GM23338 (cell line): ENCODE results near the gene PARD3. TPM values are rescaled to one million over a fixed set of nuclear protein-coding genes. Genes with fewer than 3 reads are reported as not detected.

Experiments used
- ATAC-seq: fragments of 200-7000 bp; cut with Tn5 transposase; 3 replicates; pipeline ENCODE4 v1.9.1; 2020
- DNase-seq: peaks from one replicate; pipeline ENCODE4 v3.0.0-alpha.2; 2015; ENCODE audit warnings: low spot score
- H2AFZ ChIP-seq: fragments of 200-600 bp; sonication (generic); 2 replicates; pipeline ENCODE4 v1.8.0; 2016; ENCODE audit warnings: antibody characterized with exemption, mild to moderate bottlenecking, moderate library complexity
- H3F3A ChIP-seq: fragments of 200-600 bp; sonication (generic); replicated peaks from 2 replicates; pipeline ENCODE4 v1.8.0; 2017; ENCODE audit warnings: antibody characterized with exemption, mixed run types, low read depth
- H3K27ac ChIP-seq: fragments of 200-600 bp; sonication (generic); 2 replicates; pipeline ENCODE4 v1.6.1; 2016; ENCODE audit warnings: low read depth
- H3K27me3 ChIP-seq: fragments of 200-600 bp; sonication (generic); 2 replicates; pipeline ENCODE4 v1.8.0; 2016; ENCODE audit warnings: mild to moderate bottlenecking, mixed run types, moderate library complexity; ENCODE audit not compliant: insufficient read depth
- H3K36me3 ChIP-seq: fragments of 200-600 bp; sonication (generic); 2 replicates; pipeline ENCODE4 v1.8.0; 2016; ENCODE audit warnings: mild to moderate bottlenecking; ENCODE audit not compliant: insufficient read depth
- H3K4me1 ChIP-seq: fragments of 200-600 bp; sonication (generic); 2 replicates; pipeline ENCODE4 v1.8.0; 2016; ENCODE audit warnings: mild to moderate bottlenecking, moderate library complexity; ENCODE audit not compliant: insufficient read depth
- H3K4me2 ChIP-seq: fragments of 200-600 bp; sonication (generic); 2 replicates; pipeline ENCODE4 v1.7.1; 2017; ENCODE audit warnings: mixed run types
- H3K4me3 ChIP-seq: fragments of 200-600 bp; sonication (generic); 2 replicates; pipeline ENCODE4 v1.6.1; 2016; ENCODE audit warnings: mixed run types
- H3K79me2 ChIP-seq: fragments of 200-600 bp; sonication (generic); replicated peaks from 2 replicates; pipeline ENCODE4 v1.8.0; 2017; ENCODE audit warnings: mild to moderate bottlenecking; ENCODE audit not compliant: insufficient read depth
- H3K9me2 ChIP-seq: fragments of 200-600 bp; sonication (generic); 2 replicates; pipeline ENCODE4 v1.8.0; 2017; ENCODE audit not compliant: insufficient read depth
- H4K20me1 ChIP-seq: fragments of 200-600 bp; sonication (generic); replicated peaks from 2 replicates; pipeline ENCODE4 v1.8.0; 2017; ENCODE audit warnings: mild to moderate bottlenecking; ENCODE audit not compliant: insufficient read depth
- H3K27ac Mint-ChIP-seq: 2 replicates; pipeline ENCODE4 v1.8.0; 2020; ENCODE audit warnings: inconsistent platforms, mild to moderate bottlenecking, moderate library complexity, mixed read lengths
- H3K27me3 Mint-ChIP-seq: 3 replicates; pipeline ENCODE4 v1.8.0; 2022; ENCODE audit warnings: low read depth, mild to moderate bottlenecking, moderate library complexity, mixed read lengths, inconsistent platforms; ENCODE audit not compliant: insufficient read depth, poor library complexity
- H3K36me3 Mint-ChIP-seq: 3 replicates; pipeline ENCODE4 v1.8.0; 2021; ENCODE audit warnings: low read depth, mild to moderate bottlenecking, inconsistent platforms, moderate library complexity, mixed read lengths
- H3K4me1 Mint-ChIP-seq: 3 replicates; pipeline ENCODE4 v1.8.0; 2020; ENCODE audit warnings: mild to moderate bottlenecking, inconsistent platforms, mixed read lengths
- H3K4me3 Mint-ChIP-seq: 3 replicates; pipeline ENCODE4 v1.8.0; 2021; ENCODE audit warnings: moderate library complexity, mild to moderate bottlenecking, inconsistent platforms, mixed read lengths
- H3K9me3 Mint-ChIP-seq: 3 replicates; pipeline ENCODE4 v1.8.0; 2020; ENCODE audit warnings: moderate library complexity, mild to moderate bottlenecking, inconsistent platforms, mixed read lengths
- CREB1 ChIP-seq: fragments of 250-450 bp; sonication (Bioruptor Pico); IDR thresholded peaks from 2 replicates; pipeline ENCODE4 v1.5.0; 2020; ENCODE audit warnings: low read depth, mild to moderate bottlenecking, moderate library complexity
- EZH2 ChIP-seq: fragments of 200-600 bp; sonication (generic); IDR thresholded peaks from one replicate; pipeline ENCODE4 v1.8.0; 2017; ENCODE audit warnings: antibody characterized with exemption, mild to moderate bottlenecking, low read depth; ENCODE audit not compliant: unreplicated experiment
- EZH2phosphoT487 ChIP-seq: fragments of 200-600 bp; sonication (generic); IDR thresholded peaks from one replicate; pipeline ENCODE4 v1.8.1; 2018; ENCODE audit warnings: antibody characterized with exemption; ENCODE audit not compliant: unreplicated experiment
- JUNB ChIP-seq: IDR thresholded peaks from one replicate; pipeline ENCODE4 v1.6.1; 2016; ENCODE audit warnings: antibody characterized with exemption; ENCODE audit not compliant: unreplicated experiment
- NANOG ChIP-seq: IDR thresholded peaks from 2 replicates; pipeline ENCODE4 v1.6.1; 2016; ENCODE audit warnings: antibody characterized with exemption, borderline replicate concordance
- POLR2AphosphoS5 ChIP-seq: IDR thresholded peaks from 2 replicates; pipeline ENCODE4 v1.6.1; 2016; ENCODE audit warnings: antibody characterized with exemption, low read depth
- STAT1 ChIP-seq: IDR thresholded peaks from one replicate; pipeline ENCODE4 v1.6.1; 2016; ENCODE audit warnings: antibody characterized with exemption; ENCODE audit not compliant: unreplicated experiment
- ZNF114 ChIP-seq: fragments of 250-450 bp; sonication (Bioruptor Pico); IDR thresholded peaks from 2 replicates; pipeline ENCODE4 v1.5.0; 2020; ENCODE audit warnings: mild to moderate bottlenecking, moderate library complexity
- ZNF331 ChIP-seq: fragments of 250-450 bp; sonication (Bioruptor Pico); IDR thresholded peaks from 2 replicates; pipeline ENCODE4 v1.5.0; 2020; ENCODE audit warnings: low read depth, mild to moderate bottlenecking, moderate library complexity
- polyA plus RNA-seq: library from polyadenylated mRNA; unstranded; fragments of >200 nt; fragmentation: Nextera tagmentation; extraction: Ambion mirVana; gene quantifications from 2 replicates; pipeline ENCODE4 v1.2.1, GENCODE V29; 2016
- total RNA-seq: library from RNA; depleted of rRNA; stranded (reverse); fragments of >200 nt; shearing (Covaris generic); gene quantifications from 2 replicates; pipeline ENCODE4 v1.2.3, GENCODE V29; 2014
- TF ChIP-seq, protein P1 (sequence below), 2 experiments: fragments of 200-600 bp in 1 of 2; sonication (generic) in 1 of 2; conservative IDR thresholded peaks; 2 replicates each; pipeline versions ENCODE4 v1.5.1 to v1.6.1; 2016 to 2017; ENCODE audit warnings: antibody characterized with exemption in 2 of 2, low read depth in 2 of 2, mild to moderate bottlenecking in 2 of 2, moderate library complexity in 1 of 2
- TF ChIP-seq, protein P2 (sequence below): IDR thresholded peaks from one replicate; pipeline ENCODE4 v1.6.1; 2018; ENCODE audit warnings: antibody characterized with exemption; ENCODE audit not compliant: unreplicated experiment
- TF ChIP-seq, protein P3 (sequence below): IDR thresholded peaks from 2 replicates; pipeline ENCODE4 v1.6.1; 2016; ENCODE audit warnings: antibody characterized with exemption

PARD3 gene
- total and polyA plus RNA-seq, 2 experiments from 2014 or later: 30.2 to 51.4 TPM

GRCh38 chr10:34298346-34298818 is 516.7 kb downstream of the PARD3 start (continued):
- TF ChIP-seq, protein P1, sequence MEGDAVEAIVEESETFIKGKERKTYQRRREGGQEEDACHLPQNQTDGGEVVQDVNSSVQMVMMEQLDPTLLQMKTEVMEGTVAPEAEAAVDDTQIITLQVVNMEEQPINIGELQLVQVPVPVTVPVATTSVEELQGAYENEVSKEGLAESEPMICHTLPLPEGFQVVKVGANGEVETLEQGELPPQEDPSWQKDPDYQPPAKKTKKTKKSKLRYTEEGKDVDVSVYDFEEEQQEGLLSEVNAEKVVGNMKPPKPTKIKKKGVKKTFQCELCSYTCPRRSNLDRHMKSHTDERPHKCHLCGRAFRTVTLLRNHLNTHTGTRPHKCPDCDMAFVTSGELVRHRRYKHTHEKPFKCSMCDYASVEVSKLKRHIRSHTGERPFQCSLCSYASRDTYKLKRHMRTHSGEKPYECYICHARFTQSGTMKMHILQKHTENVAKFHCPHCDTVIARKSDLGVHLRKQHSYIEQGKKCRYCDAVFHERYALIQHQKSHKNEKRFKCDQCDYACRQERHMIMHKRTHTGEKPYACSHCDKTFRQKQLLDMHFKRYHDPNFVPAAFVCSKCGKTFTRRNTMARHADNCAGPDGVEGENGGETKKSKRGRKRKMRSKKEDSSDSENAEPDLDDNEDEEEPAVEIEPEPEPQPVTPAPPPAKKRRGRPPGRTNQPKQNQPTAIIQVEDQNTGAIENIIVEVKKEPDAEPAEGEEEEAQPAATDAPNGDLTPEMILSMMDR (conservative IDR thresholded peaks at IDR 0.05; ENCODE audit: low read depth in 2 of 2): no peak
- TF ChIP-seq, protein P2, sequence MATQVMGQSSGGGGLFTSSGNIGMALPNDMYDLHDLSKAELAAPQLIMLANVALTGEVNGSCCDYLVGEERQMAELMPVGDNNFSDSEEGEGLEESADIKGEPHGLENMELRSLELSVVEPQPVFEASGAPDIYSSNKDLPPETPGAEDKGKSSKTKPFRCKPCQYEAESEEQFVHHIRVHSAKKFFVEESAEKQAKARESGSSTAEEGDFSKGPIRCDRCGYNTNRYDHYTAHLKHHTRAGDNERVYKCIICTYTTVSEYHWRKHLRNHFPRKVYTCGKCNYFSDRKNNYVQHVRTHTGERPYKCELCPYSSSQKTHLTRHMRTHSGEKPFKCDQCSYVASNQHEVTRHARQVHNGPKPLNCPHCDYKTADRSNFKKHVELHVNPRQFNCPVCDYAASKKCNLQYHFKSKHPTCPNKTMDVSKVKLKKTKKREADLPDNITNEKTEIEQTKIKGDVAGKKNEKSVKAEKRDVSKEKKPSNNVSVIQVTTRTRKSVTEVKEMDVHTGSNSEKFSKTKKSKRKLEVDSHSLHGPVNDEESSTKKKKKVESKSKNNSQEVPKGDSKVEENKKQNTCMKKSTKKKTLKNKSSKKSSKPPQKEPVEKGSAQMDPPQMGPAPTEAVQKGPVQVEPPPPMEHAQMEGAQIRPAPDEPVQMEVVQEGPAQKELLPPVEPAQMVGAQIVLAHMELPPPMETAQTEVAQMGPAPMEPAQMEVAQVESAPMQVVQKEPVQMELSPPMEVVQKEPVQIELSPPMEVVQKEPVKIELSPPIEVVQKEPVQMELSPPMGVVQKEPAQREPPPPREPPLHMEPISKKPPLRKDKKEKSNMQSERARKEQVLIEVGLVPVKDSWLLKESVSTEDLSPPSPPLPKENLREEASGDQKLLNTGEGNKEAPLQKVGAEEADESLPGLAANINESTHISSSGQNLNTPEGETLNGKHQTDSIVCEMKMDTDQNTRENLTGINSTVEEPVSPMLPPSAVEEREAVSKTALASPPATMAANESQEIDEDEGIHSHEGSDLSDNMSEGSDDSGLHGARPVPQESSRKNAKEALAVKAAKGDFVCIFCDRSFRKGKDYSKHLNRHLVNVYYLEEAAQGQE: no peak
- TF ChIP-seq ZNF331 (CRISPR knock-in tag) (no peak), STAT1 (no peak), EZH2phosphoT487 (no peak), ZNF114 (no peak), JUNB (no peak), NANOG (no peak)
- TF ChIP-seq, protein P3, sequence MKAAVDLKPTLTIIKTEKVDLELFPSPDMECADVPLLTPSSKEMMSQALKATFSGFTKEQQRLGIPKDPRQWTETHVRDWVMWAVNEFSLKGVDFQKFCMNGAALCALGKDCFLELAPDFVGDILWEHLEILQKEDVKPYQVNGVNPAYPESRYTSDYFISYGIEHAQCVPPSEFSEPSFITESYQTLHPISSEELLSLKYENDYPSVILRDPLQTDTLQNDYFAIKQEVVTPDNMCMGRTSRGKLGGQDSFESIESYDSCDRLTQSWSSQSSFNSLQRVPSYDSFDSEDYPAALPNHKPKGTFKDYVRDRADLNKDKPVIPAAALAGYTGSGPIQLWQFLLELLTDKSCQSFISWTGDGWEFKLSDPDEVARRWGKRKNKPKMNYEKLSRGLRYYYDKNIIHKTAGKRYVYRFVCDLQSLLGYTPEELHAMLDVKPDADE: no peak

DNA sequence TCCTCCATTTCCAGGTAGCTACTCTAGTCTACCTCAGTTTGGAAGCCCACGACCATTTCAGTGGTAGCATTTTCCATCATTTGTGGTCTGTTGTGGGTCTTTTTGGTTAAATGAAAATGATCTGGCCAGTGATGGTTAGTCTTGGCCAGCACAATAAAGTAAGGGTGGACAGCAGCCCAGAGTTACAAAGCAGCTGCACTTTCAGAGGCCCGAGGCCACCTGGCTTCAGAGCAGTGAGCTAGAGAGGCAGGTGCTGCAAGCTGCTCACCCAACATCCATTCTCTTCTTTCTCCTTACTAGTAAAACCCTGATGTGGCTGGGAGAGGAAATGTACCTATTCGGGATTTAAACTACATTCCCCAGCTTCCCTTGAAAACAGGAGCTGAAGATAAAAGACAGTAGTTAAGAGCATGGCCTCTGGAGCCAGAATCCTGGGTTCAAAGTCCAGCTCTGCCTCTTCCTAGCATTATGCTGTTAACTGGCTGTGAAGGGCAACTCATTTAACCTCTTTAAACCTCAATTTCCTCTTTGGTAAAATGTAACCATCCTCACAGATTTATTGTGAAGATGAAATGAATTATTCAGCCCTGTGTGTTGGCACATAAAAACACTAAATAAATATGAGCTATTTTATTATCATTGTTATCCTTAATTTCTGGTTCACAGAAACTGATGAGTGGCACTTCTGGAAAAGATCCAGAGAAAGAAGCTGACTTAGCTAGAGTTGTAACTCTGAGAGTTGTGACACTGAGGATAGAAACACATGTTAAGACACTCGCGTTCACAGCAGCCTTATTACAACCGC is 517.4 kb downstream of the PARD3 start:
- no peak overlapping the region for H3K27ac Mint-ChIP-seq
- no peak for TF ChIP-seq CREB1 (CRISPR knock-in tag)
- no peak for TF ChIP-seq ZNF331 (CRISPR knock-in tag)
- TF ChIP-seq EZH2: no peak
- no peak for TF ChIP-seq EZH2phosphoT487
- no peak for TF ChIP-seq JUNB
- no peak for TF ChIP-seq ZNF114
- TF ChIP-seq POLR2AphosphoS5: no peak
- TF ChIP-seq, protein P3: no peak
- TF ChIP-seq NANOG: no peak

More for the DNA sequence above, 517.4 kb downstream of the PARD3 start:
- peaks cover 6% of the 10 kb centered on the region for H3K27me3 Mint-ChIP-seq
- ATAC-seq (no peak), DNase-seq (peak; percentile 37)
- H3K9me3 Mint-ChIP-seq: no peaks in the 10 kb centered on the region
- Histone ChIP-seq H2AFZ (no peak overlapping the region), H3K4me2 (no peak overlapping the region), H3K4me3 (no peak overlapping the region), H3K9me2 (no peaks in the 10 kb centered on the region; the same call in 1 of the 2 replicates), H3K27me3 (no peaks in the 10 kb centered on the region), H3K79me2 (no peaks in the 10 kb centered on the region), H3K27ac (no peak overlapping the region), H4K20me1 (no peaks in the 10 kb centered on the region), H3K36me3 (no peaks in the 10 kb centered on the region), H3K4me1 (peaks cover 20% of the 10 kb centered on the region), H3F3A (no peaks in the 10 kb centered on the region)
- H3K4me1 Mint-ChIP-seq: peaks cover 30% of the 10 kb centered on the region
- no peak overlapping the region for H3K4me3 Mint-ChIP-seq
- no peaks in the 10 kb centered on the region for H3K36me3 Mint-ChIP-seq
